DND-41 (cell line): ENCODE results near the gene CASP8AP2.
A peak's percentile ranks its signal among the peaks of the same experiment; 100 is the strongest.

Experiments
- ATAC-seq: fragments of 200-7000 bp; cut with Tn5 transposase; 3 replicates; pipeline ENCODE4 v1.9.1; 2021; ENCODE audit warnings: low read depth; ENCODE audit not compliant: insufficient read depth
- DNase-seq: peaks from one replicate; pipeline ENCODE4 v3.0.0-alpha.2; 2020
- H2AFZ ChIP-seq: 2 replicates; pipeline ENCODE4 v1.6.0; 2012; ENCODE audit warnings: low read depth, low read length
- H3K27ac ChIP-seq: 2 replicates; pipeline ENCODE4 v1.5.1; 2012; ENCODE audit warnings: low read length, inconsistent platforms
- H3K27me3 ChIP-seq: fragments of 200-600 bp; sonication (generic); 2 replicates; pipeline ENCODE4 v1.6.0; 2012; ENCODE audit warnings: low read length, mild to moderate bottlenecking, inconsistent platforms; ENCODE audit not compliant: insufficient read depth, poor library complexity
- H3K36me3 ChIP-seq: 2 replicates; pipeline ENCODE4 v1.5.1; 2012; ENCODE audit warnings: low read length, inconsistent platforms; ENCODE audit not compliant: insufficient read depth
- H3K4me1 ChIP-seq: 2 replicates; pipeline ENCODE4 v1.5.1; 2012; ENCODE audit warnings: mild to moderate bottlenecking, low read length; ENCODE audit not compliant: insufficient read depth
- H3K4me2 ChIP-seq: 2 replicates; pipeline ENCODE4 v1.6.0; 2012; ENCODE audit warnings: mild to moderate bottlenecking, moderate library complexity, low read length, inconsistent platforms; ENCODE audit not compliant: insufficient read depth
- H3K4me3 ChIP-seq, 2 experiments: fragments of 200-600 bp in 1 of 2; shearing (Covaris generic) in 1 of 2; 2 replicates each; pipeline ENCODE4 v1.5.1; 2012 to 2016; ENCODE audit warnings: inconsistent platforms in 2 of 2, low read length in 2 of 2, mild to moderate bottlenecking in 2 of 2, low read depth in 1 of 2, moderate library complexity in 1 of 2
- H3K79me2 ChIP-seq: 2 replicates; pipeline ENCODE4 v1.6.0; 2012; ENCODE audit warnings: low read length, inconsistent platforms; ENCODE audit not compliant: insufficient read depth
- H3K9ac ChIP-seq: 2 replicates; pipeline ENCODE4 v1.6.0; 2012; ENCODE audit warnings: low read depth, mild to moderate bottlenecking, inconsistent platforms, low read length, moderate library complexity
- H3K9me3 ChIP-seq: 2 replicates; pipeline ENCODE4 v1.5.1; 2012; ENCODE audit warnings: low read length, moderate library complexity, mild to moderate bottlenecking, inconsistent platforms; ENCODE audit not compliant: insufficient read depth, severe bottlenecking
- H4K20me1 ChIP-seq: 2 replicates; pipeline ENCODE4 v1.6.0; 2012; ENCODE audit warnings: low read length; ENCODE audit not compliant: insufficient read depth
- EZH2 ChIP-seq: IDR thresholded peaks from 3 replicates; pipeline ENCODE4 v1.6.1; 2012; ENCODE audit warnings: borderline replicate concordance, low read depth, mild to moderate bottlenecking, moderate library complexity, low read length, inconsistent platforms; ENCODE audit not compliant: severe bottlenecking
- TF ChIP-seq, protein P1 (sequence below): IDR thresholded peaks from 2 replicates; pipeline ENCODE4 v1.5.1; 2012; ENCODE audit warnings: borderline replicate concordance, low read length, moderate library complexity, mild to moderate bottlenecking; ENCODE audit not compliant: poor library complexity, severe bottlenecking; ENCODE audit errors: extremely low read depth

Gene CASP8AP2

DNA sequence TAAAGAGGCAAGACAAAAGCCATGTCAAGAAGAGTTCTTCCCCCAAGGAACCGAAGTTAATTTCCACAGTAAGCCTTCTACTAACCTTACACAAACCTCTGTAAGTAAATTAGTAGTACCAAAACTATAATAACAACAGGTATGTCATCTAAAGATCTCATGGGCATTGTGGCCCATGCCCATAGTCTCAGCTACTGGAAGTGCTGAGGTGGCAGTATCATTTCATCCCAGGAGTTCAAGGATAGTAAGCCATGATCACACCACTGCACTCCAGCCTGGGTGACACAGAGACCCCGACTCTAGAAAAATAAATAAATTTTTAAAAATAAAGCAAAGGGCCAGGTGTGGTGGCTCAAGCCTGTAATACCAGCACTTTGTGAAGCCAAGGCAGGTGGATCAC, 39.3 kb upstream of the CASP8AP2 start:
- DNase-seq (no peak), ATAC-seq (no peak)
- Histone ChIP-seq H3K27ac (no peak overlapping the region), H3K4me2 (no peak overlapping the region), H3K36me3 (peaks cover 86% of the 10 kb centered on the region), H3K9ac (no peak overlapping the region), H3K9me3 (no peaks in the 10 kb centered on the region), H3K27me3 (no peaks in the 10 kb centered on the region), H2AFZ (no peak overlapping the region), H4K20me1 (peaks cover 8% of the 10 kb centered on the region; the same call in 1 of the 2 replicates), H3K4me1 (peaks cover 19% of the 10 kb centered on the region), H3K79me2 (peaks cover 3% of the 10 kb centered on the region; the same call in 1 of the 2 replicates), H3K4me3 (no peak overlapping the region)
- no peak for TF ChIP-seq EZH2
- TF ChIP-seq, protein P1, sequence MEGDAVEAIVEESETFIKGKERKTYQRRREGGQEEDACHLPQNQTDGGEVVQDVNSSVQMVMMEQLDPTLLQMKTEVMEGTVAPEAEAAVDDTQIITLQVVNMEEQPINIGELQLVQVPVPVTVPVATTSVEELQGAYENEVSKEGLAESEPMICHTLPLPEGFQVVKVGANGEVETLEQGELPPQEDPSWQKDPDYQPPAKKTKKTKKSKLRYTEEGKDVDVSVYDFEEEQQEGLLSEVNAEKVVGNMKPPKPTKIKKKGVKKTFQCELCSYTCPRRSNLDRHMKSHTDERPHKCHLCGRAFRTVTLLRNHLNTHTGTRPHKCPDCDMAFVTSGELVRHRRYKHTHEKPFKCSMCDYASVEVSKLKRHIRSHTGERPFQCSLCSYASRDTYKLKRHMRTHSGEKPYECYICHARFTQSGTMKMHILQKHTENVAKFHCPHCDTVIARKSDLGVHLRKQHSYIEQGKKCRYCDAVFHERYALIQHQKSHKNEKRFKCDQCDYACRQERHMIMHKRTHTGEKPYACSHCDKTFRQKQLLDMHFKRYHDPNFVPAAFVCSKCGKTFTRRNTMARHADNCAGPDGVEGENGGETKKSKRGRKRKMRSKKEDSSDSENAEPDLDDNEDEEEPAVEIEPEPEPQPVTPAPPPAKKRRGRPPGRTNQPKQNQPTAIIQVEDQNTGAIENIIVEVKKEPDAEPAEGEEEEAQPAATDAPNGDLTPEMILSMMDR = no peak

DNA sequence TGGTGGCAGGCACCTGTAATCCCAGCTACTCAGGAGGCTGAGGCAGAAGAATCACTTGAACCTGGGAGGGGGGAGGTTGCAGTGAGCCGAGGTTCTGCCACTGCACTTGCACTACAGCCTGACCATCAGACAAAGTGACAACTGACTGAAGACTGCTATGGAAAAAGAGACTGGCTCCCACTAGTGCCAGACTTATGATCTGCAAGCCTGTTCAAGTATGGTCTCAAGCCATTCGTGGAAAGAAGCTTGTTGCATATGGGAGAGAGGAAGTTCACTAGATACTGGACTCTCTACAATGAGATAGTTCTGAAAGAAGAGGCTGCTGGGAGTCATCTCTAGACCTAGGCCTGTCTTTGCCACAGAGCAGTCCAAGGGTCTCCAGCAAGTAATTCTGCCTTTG, 36.8 kb upstream of the CASP8AP2 start:
- Histone ChIP-seq H3K4me1 (peaks cover 19% of the 10 kb centered on the region), H3K27me3 (no peaks in the 10 kb centered on the region), H2AFZ (no peak overlapping the region), H3K9me3 (no peaks in the 10 kb centered on the region), H3K4me3 (no peak overlapping the region), H3K4me2 (no peak overlapping the region), H3K79me2 (peaks cover 9% of the 10 kb centered on the region; the same call in 1 of the 2 replicates), H3K9ac (no peak overlapping the region), H3K36me3 (peaks cover 74% of the 10 kb centered on the region), H4K20me1 (peaks cover 8% of the 10 kb centered on the region; the same call in 1 of the 2 replicates), H3K27ac (no peak overlapping the region)
- DNase-seq (peak; percentile 29), ATAC-seq (peak; percentile 78)
- TF ChIP-seq, protein P1 = peak; percentile 61
- TF ChIP-seq EZH2 = no peak

DNA sequence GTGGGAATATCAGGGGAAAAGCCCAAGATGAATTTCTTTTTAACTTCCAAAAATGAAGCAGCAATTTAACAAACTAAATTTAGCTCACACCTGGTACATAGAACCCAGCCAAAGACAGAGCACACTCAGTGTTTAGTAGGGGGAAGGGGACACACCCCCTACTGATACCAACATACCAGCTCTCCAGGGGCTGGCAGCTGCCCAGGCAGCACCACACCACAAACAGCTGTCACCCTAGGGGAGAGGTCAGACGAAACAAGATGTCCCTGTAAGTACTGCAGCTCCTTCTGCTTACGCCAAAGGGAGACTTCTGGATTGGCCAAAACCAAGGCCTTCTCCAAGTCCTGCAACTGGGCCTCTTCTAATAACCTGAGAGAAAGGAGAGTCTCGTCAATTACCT, 36.1 kb upstream of the CASP8AP2 start:
- Histone ChIP-seq H4K20me1 (peaks cover 8% of the 10 kb centered on the region; the same call in 1 of the 2 replicates), H2AFZ (no peak overlapping the region), H3K4me1 (peaks cover 19% of the 10 kb centered on the region), H3K27me3 (no peaks in the 10 kb centered on the region), H3K79me2 (peaks cover 9% of the 10 kb centered on the region; the same call in 1 of the 2 replicates), H3K9me3 (no peaks in the 10 kb centered on the region), H3K4me3 (no peak overlapping the region), H3K36me3 (peaks cover 70% of the 10 kb centered on the region), H3K4me2 (no peak overlapping the region), H3K9ac (no peak overlapping the region), H3K27ac (no peak overlapping the region)
- no peak for ATAC-seq
- DNase-seq = no peak
- TF ChIP-seq EZH2 = no peak

DNA sequence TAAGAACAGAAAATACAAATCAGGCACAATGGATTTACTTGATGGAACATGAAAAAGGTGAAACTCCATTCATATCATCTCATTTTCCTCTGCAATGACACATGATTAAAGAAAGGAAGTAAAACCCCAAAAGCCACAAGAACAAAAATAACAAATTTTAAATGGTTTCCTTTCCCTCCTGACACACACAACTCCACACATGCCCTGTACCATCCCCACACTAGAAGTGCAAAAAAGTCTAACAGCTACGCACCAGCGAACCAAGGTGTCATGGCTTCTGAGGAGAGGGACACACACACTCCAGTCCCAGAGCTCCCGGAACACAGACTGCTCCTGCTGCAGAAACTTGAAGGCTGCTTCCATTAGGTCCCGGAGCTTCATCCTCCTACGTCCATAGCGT, 35.4 kb upstream of the CASP8AP2 start:
- no peak overlapping the region for H3K4me3 ChIP-seq
- no peak overlapping the region for H2AFZ ChIP-seq
- H4K20me1 ChIP-seq = peaks cover 8% of the 10 kb centered on the region; the same call in 1 of the 2 replicates
- peaks cover 19% of the 10 kb centered on the region for H3K4me1 ChIP-seq
- peak overlapping the region; percentile 67 for H3K27ac ChIP-seq
- peak; percentile 29 for DNase-seq
- no peaks in the 10 kb centered on the region for H3K27me3 ChIP-seq
- TF ChIP-seq, protein P1 = no peak
- no peak for TF ChIP-seq EZH2
- H3K9me3 ChIP-seq = no peaks in the 10 kb centered on the region
- H3K9ac ChIP-seq = no peak overlapping the region
- no peak overlapping the region for H3K4me2 ChIP-seq
- H3K36me3 ChIP-seq = peaks cover 74% of the 10 kb centered on the region
- peaks cover 9% of the 10 kb centered on the region; the same call in 1 of the 2 replicates for H3K79me2 ChIP-seq
- peak; percentile 79 for ATAC-seq
